SK-N-MC (cell line): ENCODE measurements around the gene REV1.
"Not testable (repeated sequence)": the region's sequence is repeated elsewhere in the genome, so short reads cannot be mapped to it uniquely, and the experiment has no call there.

Source experiments
- DNase-seq: peaks from one replicate; pipeline ENCODE4 v3.0.0-alpha.2; 2011; ENCODE audit warnings: low read depth, low spot score
- H3K27ac ChIP-seq: fragments of 200-600 bp; sonication (generic); 2 replicates; pipeline ENCODE4 v1.5.1; 2016; ENCODE audit warnings: mixed run types
- H3K36me3 ChIP-seq: fragments of 200-600 bp; sonication (generic); 2 replicates; pipeline ENCODE4 v1.6.1; 2017; ENCODE audit warnings: antibody characterized with exemption, low read length, mixed read lengths; ENCODE audit not compliant: insufficient read depth
- H3K4me3 ChIP-seq: fragments of 200-600 bp; sonication (generic); 2 replicates; pipeline ENCODE4 v1.5.1; 2016
- H3K9ac ChIP-seq: fragments of 200-600 bp; sonication (generic); 2 replicates; pipeline ENCODE4 v1.8.0; 2017; ENCODE audit warnings: mixed run types, mixed read lengths; ENCODE audit not compliant: insufficient read length
- H3K9me3 ChIP-seq: fragments of 200-600 bp; sonication (generic); 2 replicates; pipeline ENCODE4 v1.6.1; 2017; ENCODE audit warnings: low read depth, mild to moderate bottlenecking, antibody characterized with exemption, low read length, moderate library complexity, mixed read lengths
- EZH2 ChIP-seq: fragments of 200-600 bp; sonication (generic); IDR thresholded peaks from one replicate; pipeline ENCODE4 v1.6.1; 2017; ENCODE audit warnings: antibody characterized with exemption
- FOXP2 ChIP-seq: optimal IDR thresholded peaks from 2 replicates; pipeline ENCODE3; 2011; ENCODE audit warnings: mild to moderate bottlenecking, moderate library complexity; ENCODE audit not compliant: insufficient read depth; ENCODE audit errors: extremely low read length, control extremely low read depth
- POLR2AphosphoS5 ChIP-seq: IDR thresholded peaks from 2 replicates; pipeline ENCODE4 v1.6.1; 2012; ENCODE audit warnings: mild to moderate bottlenecking, low read depth, low read length, borderline replicate concordance

The REV1 gene

GRCh38 chr2:99377879-99378278, 111.9 kb downstream of the REV1 start:
- no peak for DNase-seq
- no peaks in the 10 kb centered on the region for H3K9me3 ChIP-seq
- peaks cover 90% of the 10 kb centered on the region for H3K36me3 ChIP-seq
- TF ChIP-seq POLR2AphosphoS5 (no peak), FOXP2 (no peak), EZH2 (no peak)
- H3K27ac ChIP-seq: no peak overlapping the region
- H3K9ac ChIP-seq: no peak overlapping the region
- H3K4me3 ChIP-seq: no peak overlapping the region

- peaks cover 90% of the 10 kb centered on the region for H3K36me3 ChIP-seq
- no peak overlapping the region for H3K4me3 ChIP-seq
- no peak for DNase-seq
Measured at GRCh38 chr2:99376254-99376864, 113.5 kb downstream of the REV1 start.

GRCh38 chr2:99374747-99375146, 115.1 kb downstream of the REV1 start:
- peaks cover 88% of the 10 kb centered on the region for H3K36me3 ChIP-seq
- no peak overlapping the region for H3K27ac ChIP-seq
- 0 out of 2 replicates have a peak, but pooled peaks cover 2% of the 10 kb centered on the region for H3K9me3 ChIP-seq
- no peak overlapping the region for H3K9ac ChIP-seq
- no peak for DNase-seq
- TF ChIP-seq POLR2AphosphoS5 (no peak), EZH2 (no peak), FOXP2 (no peak)
- H3K4me3 ChIP-seq: no peak overlapping the region

More at GRCh38 chr2:99376254-99376864, 113.5 kb downstream of the REV1 start:
- Histone ChIP-seq H3K27ac (no peak overlapping the region), H3K9me3 (0 out of 2 replicates have a peak, but pooled peaks cover 2% of the 10 kb centered on the region), H3K9ac (no peak overlapping the region)
- TF ChIP-seq EZH2 (no peak), FOXP2 (no peak), POLR2AphosphoS5 (no peak)

- no peak for DNase-seq
- no peak for TF ChIP-seq FOXP2
- TF ChIP-seq POLR2AphosphoS5: no peak
- no peak for TF ChIP-seq EZH2
- H3K4me3 ChIP-seq: no peak overlapping the region
- H3K9ac ChIP-seq: no peak overlapping the region
- peaks cover 90% of the 10 kb centered on the region for H3K36me3 ChIP-seq
- 0 out of 2 replicates have a peak, but pooled peaks cover 2% of the 10 kb centered on the region for H3K9me3 ChIP-seq
- no peak overlapping the region for H3K27ac ChIP-seq
Measured at GRCh38 chr2:99373144-99373543, 116.7 kb downstream of the REV1 start.

GRCh38 chr2:99368854-99369253, 121.0 kb downstream of the REV1 start:
- not testable (repeated sequence) for H3K4me3 ChIP-seq, H3K9me3 ChIP-seq, DNase-seq, H3K9ac ChIP-seq, H3K27ac ChIP-seq
- H3K36me3 ChIP-seq: peaks cover 95% of the 10 kb centered on the region

- H3K4me3 ChIP-seq: no peak overlapping the region
- no peak overlapping the region for H3K27ac ChIP-seq
- H3K9ac ChIP-seq: no peak overlapping the region
- H3K36me3 ChIP-seq: peaks cover 90% of the 10 kb centered on the region
- no peak for DNase-seq
- TF ChIP-seq EZH2: no peak
- TF ChIP-seq FOXP2: no peak
- no peak for TF ChIP-seq POLR2AphosphoS5
- no peaks in the 10 kb centered on the region for H3K9me3 ChIP-seq
Measured at GRCh38 chr2:99365661-99366060, 124.2 kb downstream of the REV1 start.

GRCh38 chr2:99356853-99357252, 133.0 kb downstream of the REV1 start:
- no peak for TF ChIP-seq FOXP2
- no peak for TF ChIP-seq POLR2AphosphoS5
- no peak for TF ChIP-seq EZH2
- Histone ChIP-seq H3K36me3 (peaks cover 15% of the 10 kb centered on the region), H3K27ac (no peak overlapping the region), H3K9me3 (0 out of 2 replicates have a peak, but pooled peaks cover 3% of the 10 kb centered on the region), H3K9ac (no peak overlapping the region), H3K4me3 (no peak overlapping the region)
- no peak for DNase-seq

GRCh38 chr2:99354825-99355224, 135.0 kb downstream of the REV1 start:
- H3K36me3 ChIP-seq, H3K9me3 ChIP-seq, H3K9ac ChIP-seq, DNase-seq, H3K27ac ChIP-seq, H3K4me3 ChIP-seq: not testable (repeated sequence)

- Histone ChIP-seq H3K9me3 (0 out of 2 replicates have a peak, but pooled peaks cover 3% of the 10 kb centered on the region), H3K27ac (no peak overlapping the region), H3K36me3 (no peaks in the 10 kb centered on the region), H3K9ac (no peak overlapping the region), H3K4me3 (no peak overlapping the region)
- DNase-seq: no peak
- TF ChIP-seq FOXP2 (no peak), POLR2AphosphoS5 (no peak), EZH2 (no peak)
Measured at GRCh38 chr2:99354070-99354469, 135.7 kb downstream of the REV1 start.
